GM23338 (cell line): Measurements from ENCODE around the gene EPHB2. TPM values are rescaled to one million over a fixed set of nuclear protein-coding genes. Genes with fewer than 3 reads are reported as not detected.

Experiments used
- ATAC-seq: fragments of 200-7000 bp; cut with Tn5 transposase; 3 replicates; pipeline ENCODE4 v1.9.1; 2020
- DNase-seq: peaks from one replicate; pipeline ENCODE4 v3.0.0-alpha.2; 2015; ENCODE audit warnings: low spot score
- H2AFZ ChIP-seq: fragments of 200-600 bp; sonication (generic); 2 replicates; pipeline ENCODE4 v1.8.0; 2016; ENCODE audit warnings: antibody characterized with exemption, mild to moderate bottlenecking, moderate library complexity
- H3F3A ChIP-seq: fragments of 200-600 bp; sonication (generic); replicated peaks from 2 replicates; pipeline ENCODE4 v1.8.0; 2017; ENCODE audit warnings: antibody characterized with exemption, mixed run types, low read depth
- H3K27ac ChIP-seq: fragments of 200-600 bp; sonication (generic); 2 replicates; pipeline ENCODE4 v1.6.1; 2016; ENCODE audit warnings: low read depth
- H3K27me3 ChIP-seq: fragments of 200-600 bp; sonication (generic); 2 replicates; pipeline ENCODE4 v1.8.0; 2016; ENCODE audit warnings: mild to moderate bottlenecking, mixed run types, moderate library complexity; ENCODE audit not compliant: insufficient read depth
- H3K36me3 ChIP-seq: fragments of 200-600 bp; sonication (generic); 2 replicates; pipeline ENCODE4 v1.8.0; 2016; ENCODE audit warnings: mild to moderate bottlenecking; ENCODE audit not compliant: insufficient read depth
- H3K4me1 ChIP-seq: fragments of 200-600 bp; sonication (generic); 2 replicates; pipeline ENCODE4 v1.8.0; 2016; ENCODE audit warnings: mild to moderate bottlenecking, moderate library complexity; ENCODE audit not compliant: insufficient read depth
- H3K4me2 ChIP-seq: fragments of 200-600 bp; sonication (generic); 2 replicates; pipeline ENCODE4 v1.7.1; 2017; ENCODE audit warnings: mixed run types
- H3K4me3 ChIP-seq: fragments of 200-600 bp; sonication (generic); 2 replicates; pipeline ENCODE4 v1.6.1; 2016; ENCODE audit warnings: mixed run types
- H3K79me2 ChIP-seq: fragments of 200-600 bp; sonication (generic); replicated peaks from 2 replicates; pipeline ENCODE4 v1.8.0; 2017; ENCODE audit warnings: mild to moderate bottlenecking; ENCODE audit not compliant: insufficient read depth
- H3K9me2 ChIP-seq: fragments of 200-600 bp; sonication (generic); 2 replicates; pipeline ENCODE4 v1.8.0; 2017; ENCODE audit not compliant: insufficient read depth
- H4K20me1 ChIP-seq: fragments of 200-600 bp; sonication (generic); replicated peaks from 2 replicates; pipeline ENCODE4 v1.8.0; 2017; ENCODE audit warnings: mild to moderate bottlenecking; ENCODE audit not compliant: insufficient read depth
- H3K27ac Mint-ChIP-seq: 2 replicates; pipeline ENCODE4 v1.8.0; 2020; ENCODE audit warnings: inconsistent platforms, mild to moderate bottlenecking, moderate library complexity, mixed read lengths
- H3K27me3 Mint-ChIP-seq: 3 replicates; pipeline ENCODE4 v1.8.0; 2022; ENCODE audit warnings: low read depth, mild to moderate bottlenecking, moderate library complexity, mixed read lengths, inconsistent platforms; ENCODE audit not compliant: insufficient read depth, poor library complexity
- H3K36me3 Mint-ChIP-seq: 3 replicates; pipeline ENCODE4 v1.8.0; 2021; ENCODE audit warnings: low read depth, mild to moderate bottlenecking, inconsistent platforms, moderate library complexity, mixed read lengths
- H3K4me1 Mint-ChIP-seq: 3 replicates; pipeline ENCODE4 v1.8.0; 2020; ENCODE audit warnings: mild to moderate bottlenecking, inconsistent platforms, mixed read lengths
- H3K4me3 Mint-ChIP-seq: 3 replicates; pipeline ENCODE4 v1.8.0; 2021; ENCODE audit warnings: moderate library complexity, mild to moderate bottlenecking, inconsistent platforms, mixed read lengths
- H3K9me3 Mint-ChIP-seq: 3 replicates; pipeline ENCODE4 v1.8.0; 2020; ENCODE audit warnings: moderate library complexity, mild to moderate bottlenecking, inconsistent platforms, mixed read lengths
- CREB1 ChIP-seq: fragments of 250-450 bp; sonication (Bioruptor Pico); IDR thresholded peaks from 2 replicates; pipeline ENCODE4 v1.5.0; 2020; ENCODE audit warnings: low read depth, mild to moderate bottlenecking, moderate library complexity
- CTCF ChIP-seq, 2 experiments: fragments of 200-600 bp in 1 of 2; sonication (generic) in 1 of 2; conservative IDR thresholded peaks; 2 replicates each; pipeline versions ENCODE4 v1.5.1 to v1.6.1; 2016 to 2017; ENCODE audit warnings: antibody characterized with exemption in 2 of 2, low read depth in 2 of 2, mild to moderate bottlenecking in 2 of 2, moderate library complexity in 1 of 2
- EZH2 ChIP-seq: fragments of 200-600 bp; sonication (generic); IDR thresholded peaks from one replicate; pipeline ENCODE4 v1.8.0; 2017; ENCODE audit warnings: antibody characterized with exemption, mild to moderate bottlenecking, low read depth; ENCODE audit not compliant: unreplicated experiment
- JUNB ChIP-seq: IDR thresholded peaks from one replicate; pipeline ENCODE4 v1.6.1; 2016; ENCODE audit warnings: antibody characterized with exemption; ENCODE audit not compliant: unreplicated experiment
- NANOG ChIP-seq: IDR thresholded peaks from 2 replicates; pipeline ENCODE4 v1.6.1; 2016; ENCODE audit warnings: antibody characterized with exemption, borderline replicate concordance
- POLR2AphosphoS5 ChIP-seq: IDR thresholded peaks from 2 replicates; pipeline ENCODE4 v1.6.1; 2016; ENCODE audit warnings: antibody characterized with exemption, low read depth
- STAT1 ChIP-seq: IDR thresholded peaks from one replicate; pipeline ENCODE4 v1.6.1; 2016; ENCODE audit warnings: antibody characterized with exemption; ENCODE audit not compliant: unreplicated experiment
- ZNF114 ChIP-seq: fragments of 250-450 bp; sonication (Bioruptor Pico); IDR thresholded peaks from 2 replicates; pipeline ENCODE4 v1.5.0; 2020; ENCODE audit warnings: mild to moderate bottlenecking, moderate library complexity
- ZNF331 ChIP-seq: fragments of 250-450 bp; sonication (Bioruptor Pico); IDR thresholded peaks from 2 replicates; pipeline ENCODE4 v1.5.0; 2020; ENCODE audit warnings: low read depth, mild to moderate bottlenecking, moderate library complexity
- ZNF462 ChIP-seq: fragments of 250-450 bp; sonication (Bioruptor Pico); IDR thresholded peaks from 2 replicates; pipeline ENCODE4 v1.5.0; 2020; ENCODE audit warnings: mild to moderate bottlenecking, moderate library complexity
- polyA plus RNA-seq: library from polyadenylated mRNA; unstranded; fragments of >200 nt; fragmentation: Nextera tagmentation; extraction: Ambion mirVana; gene quantifications from 2 replicates; pipeline ENCODE4 v1.2.1, GENCODE V29; 2016
- total RNA-seq: library from RNA; depleted of rRNA; stranded (reverse); fragments of >200 nt; shearing (Covaris generic); gene quantifications from 2 replicates; pipeline ENCODE4 v1.2.3, GENCODE V29; 2014

Gene EPHB2
- total and polyA plus RNA-seq, 2 experiments from 2014 or later = 4.1 to 20.1 TPM

- ATAC-seq (peak; percentile 36), DNase-seq (no peak)
- Histone ChIP-seq H3K9me2 (no peaks in the 10 kb centered on the region), H3K4me2 (no peak overlapping the region), H3K27me3 (no peaks in the 10 kb centered on the region), H2AFZ (no peak overlapping the region), H3F3A (no peaks in the 10 kb centered on the region), H3K36me3 (no peaks in the 10 kb centered on the region), H3K4me1 (peaks cover 2% of the 10 kb centered on the region; the same call in 1 of the 2 replicates), H3K79me2 (no peaks in the 10 kb centered on the region), H3K27ac (no peak overlapping the region), H3K4me3 (no peak overlapping the region), H4K20me1 (no peaks in the 10 kb centered on the region)
- no peaks in the 10 kb centered on the region for H3K9me3 Mint-ChIP-seq
- peak overlapping the region; percentile 66 for H3K27ac Mint-ChIP-seq
- H3K27me3 Mint-ChIP-seq = peaks cover 8% of the 10 kb centered on the region
- TF ChIP-seq JUNB = no peak
- no peaks in the 10 kb centered on the region for H3K36me3 Mint-ChIP-seq
- H3K4me1 Mint-ChIP-seq = peaks cover 29% of the 10 kb centered on the region
- H3K4me3 Mint-ChIP-seq = no peak overlapping the region
Measured at GRCh38 chr1:22854688-22855565, 144.3 kb downstream of the EPHB2 start.

- H3K4me2 ChIP-seq = no peak overlapping the region
- ATAC-seq = no peak
- TF ChIP-seq STAT1 = no peak
- TF ChIP-seq ZNF462 (CRISPR knock-in tag) = no peak
- TF ChIP-seq JUNB = no peak
- TF ChIP-seq POLR2AphosphoS5 = no peak
- no peak for TF ChIP-seq EZH2
- TF ChIP-seq ZNF331 = no peak
- no peak for TF ChIP-seq NANOG
- TF ChIP-seq CREB1 (CRISPR knock-in tag) = no peak
- no peak for TF ChIP-seq ZNF114 (CRISPR knock-in tag)
- TF ChIP-seq CTCF (conservative IDR thresholded peaks at IDR 0.05; ENCODE audit: low read depth in 2 of 2) = no peak
Measured at GRCh38 chr1:22855668-22856606, 145.3 kb downstream of the EPHB2 start.

More at GRCh38 chr1:22855668-22856606, 145.3 kb downstream of the EPHB2 start:
- peaks cover 11% of the 10 kb centered on the region for H3K27me3 Mint-ChIP-seq
- Histone ChIP-seq H3K4me3 (no peak overlapping the region), H3K9me2 (no peaks in the 10 kb centered on the region), H3F3A (no peaks in the 10 kb centered on the region), H3K4me1 (no peaks in the 10 kb centered on the region), H3K27ac (no peak overlapping the region), H2AFZ (no peak overlapping the region), H3K79me2 (no peaks in the 10 kb centered on the region), H3K27me3 (no peaks in the 10 kb centered on the region), H3K36me3 (no peaks in the 10 kb centered on the region), H4K20me1 (no peaks in the 10 kb centered on the region)
- no peak overlapping the region for H3K27ac Mint-ChIP-seq
- H3K4me1 Mint-ChIP-seq = peaks cover 28% of the 10 kb centered on the region
- no peak for DNase-seq
- no peaks in the 10 kb centered on the region for H3K9me3 Mint-ChIP-seq
- no peaks in the 10 kb centered on the region for H3K36me3 Mint-ChIP-seq
- H3K4me3 Mint-ChIP-seq = no peak overlapping the region; the same call in 2 of the 3 replicates
